SIG-M5 treated with dmso at 0.1 percent for 504 hours (cell line): Measurements from ENCODE around the gene FAM163B.

Experiments used
- DNase-seq: peaks from one replicate; lab custom pipeline; 2025; ENCODE audit not compliant: unreplicated experiment; lab: John Stamatoyannopoulos, UW

The FAM163B gene

GRCh38 chr9:133583111-133583510, 26.1 kb downstream of the FAM163B start:
- DNase-seq: no peak

- no peak for DNase-seq
Measured at GRCh38 chr9:133582501-133583045, 26.6 kb downstream of the FAM163B start.

GRCh38 chr9:133581513-133582343, 27.5 kb downstream of the FAM163B start:
- DNase-seq: no peak

GRCh38 chr9:133581011-133581410, 28.2 kb downstream of the FAM163B start:
- DNase-seq: no peak

GRCh38 chr9:133580419-133580738, 28.8 kb downstream of the FAM163B start:
- no peak for DNase-seq

GRCh38 chr9:133579601-133580418, 29.4 kb downstream of the FAM163B start:
- no peak for DNase-seq

- no peak for DNase-seq
Measured at GRCh38 chr9:133578524-133579441, 30.4 kb downstream of the FAM163B start.

- DNase-seq: no peak
Measured at GRCh38 chr9:133577737-133578112, 31.5 kb downstream of the FAM163B start.

GRCh38 chr9:133576875-133577736, 32.1 kb downstream of the FAM163B start:
- DNase-seq: no peak

GRCh38 chr9:133576031-133576874, 32.9 kb downstream of the FAM163B start:
- no peak for DNase-seq

- DNase-seq: no peak
Measured at GRCh38 chr9:133575186-133576030, 33.8 kb downstream of the FAM163B start.

- no peak for DNase-seq
Measured at GRCh38 chr9:133574771-133575170, 34.4 kb downstream of the FAM163B start.

- DNase-seq: no peak
Measured at GRCh38 chr9:133573791-133574515, 35.2 kb downstream of the FAM163B start.

- no peak for DNase-seq
Measured at GRCh38 chr9:133572821-133573361, 36.3 kb downstream of the FAM163B start.

- DNase-seq: no peak
Measured at GRCh38 chr9:133571896-133572595, 37.1 kb downstream of the FAM163B start.

- DNase-seq: no peak
Measured at GRCh38 chr9:133571391-133571890, 37.7 kb downstream of the FAM163B start.

GRCh38 chr9:133570691-133571080, 38.5 kb downstream of the FAM163B start:
- DNase-seq: no peak
